ENCODE measurements around the gene INMT. TPM values are rescaled to one million over a fixed set of nuclear protein-coding genes. Genes with fewer than 3 reads are reported as not detected.

Gene INMT
- total and polyA plus RNA-seq, 2 of the 8 experiments (the other 6 are each of a cell fraction or from before 2014, with no cell fraction given): 0.60 to 0.94 TPM

GRCh38 chr7:30770845-30771173 is 18.9 kb downstream of the INMT start:
- Histone ChIP-seq H3K4ac (replicated peaks; ENCODE audit: insufficient read length, low read depth, low read length) (no peak overlapping the region), H3K79me1 (ENCODE audit: low read depth, low read length) (no peaks in the 10 kb centered on the region; the same call in 1 of the 2 replicates), H3K23me2 (ENCODE audit: low read depth, low read length) (peaks cover 10% of the 10 kb centered on the region; the same call in 1 of the 2 replicates), H4K91ac (replicated peaks; ENCODE audit: insufficient read length, low read length) (no peak overlapping the region), H3K27me3 (replicated peaks in 1 of 4; ENCODE audit: control insufficient read depth in 3 of 4, extremely low read depth in 1 of 4, insufficient read depth in 3 of 4, low read length in 3 of 4) (no peaks in the 10 kb centered on the region), H3K9ac (replicated peaks in 1 of 4; ENCODE audit: extremely low read depth in 1 of 4, low read depth in 3 of 4, low read length in 3 of 4) (peak overlapping the region in 3 of 4 experiments; percentile 5 to 27 (median 22); a peak in 2 of 7 replicates), H2BK120ac (replicated peaks; ENCODE audit: low read depth, low read length) (no peak overlapping the region), H3K4me3 (ENCODE audit: extremely low read depth in 1 of 4, insufficient read depth in 2 of 4, low read depth in 3 of 4, low read length in 4 of 4) (peak overlapping the region; percentile 50 to 93 (median 74)), H3K9me3 (ENCODE audit: insufficient read depth in 2 of 2, low read depth in 1 of 2, low read length in 1 of 2) (no peaks in the 10 kb centered on the region), H3K79me2 (ENCODE audit: control insufficient read depth in 1 of 2, insufficient read depth in 2 of 2, low read length in 2 of 2) (peaks cover 0 to 2% of the 10 kb centered on the region in 2 experiments; a peak in 1 of 4 replicates), H2AFZ (ENCODE audit: low read length) (peak overlapping the region; percentile 58), H2BK5ac (ENCODE audit: low read depth, low read length) (no peak overlapping the region), H3K23ac (ENCODE audit: insufficient read length) (no peak overlapping the region), H2BK12ac (ENCODE audit: low read depth, low read length) (no peak overlapping the region), H3K14ac (ENCODE audit: insufficient read length) (no peak overlapping the region), H2AK5ac (ENCODE audit: low read depth, low read length) (no peak overlapping the region), H2BK15ac (ENCODE audit: low read length) (0 out of 2 replicates have a peak overlapping the region, but pooled peaks have one; percentile 61), H3K56ac (replicated peaks; ENCODE audit: insufficient read length, low read depth, low read length) (no peak overlapping the region), H3K36me3 (ENCODE audit: control insufficient read depth in 2 of 4, insufficient read depth in 4 of 4, low read length in 3 of 4) (no peaks in the 10 kb centered on the region), H3K4me2 (ENCODE audit: insufficient read depth in 1 of 2, low read depth in 2 of 2, low read length in 2 of 2) (peak overlapping the region; percentile 73 to 74), H3K4me1 (replicated peaks in 1 of 4; ENCODE audit: control insufficient read depth in 3 of 4, insufficient read depth in 4 of 4, low read length in 3 of 4) (peaks cover 0 to 2% (median under 1%) of the 10 kb centered on the region in 4 experiments; a peak in 5 of 7 replicates), H3K18ac (ENCODE audit: extremely low read depth, low read length) (peak overlapping the region; percentile 76; the same call in 1 of the 2 replicates), H2BK20ac (ENCODE audit: low read length) (no peak overlapping the region), H4K20me1 (replicated peaks in 1 of 2; ENCODE audit: control insufficient read depth in 1 of 2, insufficient read depth in 2 of 2, low read length in 2 of 2) (no peaks in the 10 kb centered on the region), H4K8ac (ENCODE audit: extremely low read depth, insufficient read depth, low read length) (no peak overlapping the region), H4K5ac (ENCODE audit: insufficient read length, low read depth, low read length) (peak overlapping the region; percentile 33), H3K27ac (ENCODE audit: low read depth, low read length) (no peak overlapping the region)
- DNase-seq (ENCODE audit: low read depth in 1 of 2, low spot score in 2 of 2) (no peak), FAIRE-seq (no peak)
- WGBS, 2 experiments (ENCODE audit: extremely low coverage in 1 of 2, insufficient coverage in 1 of 2, insufficient read length in 1 of 2, insufficient replicate concordance in 2 of 2, low coverage in 1 of 2, low lambda C conversion rate in 2 of 2, missing lambda C conversion rate in 1 of 2): 45% methylated on average over 9 of the region's 9 CpGs; no CpG with 5 or more reads in 1 of the 2 experiments
- ChIA-PET CTCF (ENCODE audit: partially characterized antibody) (interaction anchor here (0.7 to 4.7 kb wide), 3 partner anchors 10 to 29 kb away, joined by 3 to 17 read pairs (median 5); no protein-coding TSS in a partner anchor), POLR2A (ENCODE audit: partially characterized antibody) (interaction anchor here (0.5 to 0.9 kb wide), 2 partner anchors 21 to 44 kb away, joined by 3 read pairs; no protein-coding TSS in a partner anchor)
- TF ChIP-seq HDAC2 (IDR thresholded peaks at IDR 0.05; ENCODE audit: borderline replicate concordance in 1 of 2, low read depth in 2 of 2, low read length in 2 of 2): peak in 1 of 2 experiments; percentile 77; a peak in 1 of 4 replicates
- no peak for TF ChIP-seq CBX8 (IDR thresholded peaks at IDR 0.05; ENCODE audit: borderline replicate concordance, low read depth, low read length)
- TF ChIP-seq EGR1 (IDR thresholded peaks at IDR 0.05; ENCODE audit: borderline replicate concordance, low read depth, low read length): no peak
- no peak for TF ChIP-seq RAD21 (IDR thresholded peaks at IDR 0.05 in 1 of 2, conservative IDR thresholded peaks at IDR 0.05 in 1 of 2; ENCODE audit: low read depth in 2 of 2, low read length in 2 of 2)
- TF ChIP-seq SIN3A (conservative IDR thresholded peaks at IDR 0.05 in 1 of 2, IDR thresholded peaks at IDR 0.05 in 1 of 2; ENCODE audit: low read depth in 1 of 2, low read length in 2 of 2): no peak
- TF ChIP-seq E2F6 (IDR thresholded peaks at IDR 0.05): no peak
- peak; percentile 12 for TF ChIP-seq ASH2L (IDR thresholded peaks at IDR 0.05; ENCODE audit: low read length)
- no peak for TF ChIP-seq KDM4A (IDR thresholded peaks at IDR 0.05; ENCODE audit: low read depth, low read length, severe bottlenecking)
- TF ChIP-seq POLR2A (IDR thresholded peaks at IDR 0.05; ENCODE audit: control extremely low read depth in 1 of 2, low read depth in 2 of 2, low read length in 2 of 2): no peak
- TF ChIP-seq GTF2F1 (IDR thresholded peaks at IDR 0.05; ENCODE audit: borderline replicate concordance, low read depth, low read length): no peak
- TF ChIP-seq SP4 (IDR thresholded peaks at IDR 0.05; ENCODE audit: low read length): no peak
